ENCODE measurements around the gene CRYGS.

DNA sequence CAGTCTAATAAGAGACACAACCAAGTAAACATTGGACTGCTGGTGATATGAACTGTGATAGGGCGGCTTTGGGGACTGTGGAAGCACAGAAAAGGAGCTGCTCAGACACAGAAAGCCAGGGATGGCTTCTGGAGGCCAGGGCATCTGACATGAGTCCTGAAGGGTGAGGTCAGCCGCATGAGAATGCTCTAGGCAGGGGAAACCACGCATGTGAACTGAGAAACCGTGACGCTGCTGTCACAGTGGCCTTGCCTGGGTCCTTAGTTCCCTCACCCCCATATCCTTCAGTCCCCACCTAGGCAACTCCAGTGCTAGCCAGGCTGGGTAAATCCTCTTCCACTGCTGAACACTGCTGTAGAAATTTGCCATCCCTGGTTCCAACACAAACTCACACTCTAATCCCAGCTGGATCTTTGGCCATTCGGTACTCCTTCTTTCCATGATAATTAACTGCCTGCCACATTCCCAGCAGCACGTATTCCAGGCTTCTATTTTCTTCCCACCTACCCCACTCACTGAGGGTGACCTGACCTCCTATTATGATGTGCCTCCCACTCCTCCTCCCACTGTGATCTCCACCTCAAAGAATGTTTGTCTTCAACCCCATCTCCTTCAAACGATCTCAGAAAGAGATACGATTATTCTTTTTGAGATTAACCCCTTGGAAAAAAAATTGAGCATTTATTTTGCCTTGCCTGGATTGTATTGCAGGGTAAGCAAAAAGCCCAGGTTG, 31.4 kb downstream of the CRYGS start:
- TF ChIP-seq, protein P1, sequence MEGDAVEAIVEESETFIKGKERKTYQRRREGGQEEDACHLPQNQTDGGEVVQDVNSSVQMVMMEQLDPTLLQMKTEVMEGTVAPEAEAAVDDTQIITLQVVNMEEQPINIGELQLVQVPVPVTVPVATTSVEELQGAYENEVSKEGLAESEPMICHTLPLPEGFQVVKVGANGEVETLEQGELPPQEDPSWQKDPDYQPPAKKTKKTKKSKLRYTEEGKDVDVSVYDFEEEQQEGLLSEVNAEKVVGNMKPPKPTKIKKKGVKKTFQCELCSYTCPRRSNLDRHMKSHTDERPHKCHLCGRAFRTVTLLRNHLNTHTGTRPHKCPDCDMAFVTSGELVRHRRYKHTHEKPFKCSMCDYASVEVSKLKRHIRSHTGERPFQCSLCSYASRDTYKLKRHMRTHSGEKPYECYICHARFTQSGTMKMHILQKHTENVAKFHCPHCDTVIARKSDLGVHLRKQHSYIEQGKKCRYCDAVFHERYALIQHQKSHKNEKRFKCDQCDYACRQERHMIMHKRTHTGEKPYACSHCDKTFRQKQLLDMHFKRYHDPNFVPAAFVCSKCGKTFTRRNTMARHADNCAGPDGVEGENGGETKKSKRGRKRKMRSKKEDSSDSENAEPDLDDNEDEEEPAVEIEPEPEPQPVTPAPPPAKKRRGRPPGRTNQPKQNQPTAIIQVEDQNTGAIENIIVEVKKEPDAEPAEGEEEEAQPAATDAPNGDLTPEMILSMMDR (IDR thresholded peaks at IDR 0.05), result no peak
- no peak for TF ChIP-seq POLR2A (IDR thresholded peaks at IDR 0.05)

Measured in esophagus squamous epithelium (tissue), 4 donors.